H9 (cell line): Measurements from ENCODE around the gene FAM13A. TPM values are rescaled to one million over a fixed set of nuclear protein-coding genes. Genes with fewer than 3 reads are reported as not detected.

Source experiments
- DNase-seq: peaks from one replicate; pipeline ENCODE4 v3.0.0-alpha.2; 2017
- H2AFZ ChIP-seq: one replicate; pipeline ENCODE4 v1.6.1; 2013; ENCODE audit warnings: mild to moderate bottlenecking, low read length, control low read depth, moderate library complexity
- H2AK5ac ChIP-seq: 2 replicates; pipeline ENCODE4 v1.6.1; 2013; ENCODE audit warnings: low read length, control low read depth, mixed read lengths; ENCODE audit not compliant: insufficient read length
- H2BK120ac ChIP-seq: one replicate; pipeline ENCODE4 v1.6.1; 2013; ENCODE audit warnings: low read depth, mild to moderate bottlenecking, low read length, control low read depth, inconsistent platforms; ENCODE audit not compliant: poor library complexity, severe bottlenecking
- H2BK12ac ChIP-seq: 2 replicates; pipeline ENCODE4 v1.6.1; 2013; ENCODE audit warnings: low read length, control low read depth, mixed read lengths, low read depth; ENCODE audit not compliant: insufficient read length
- H2BK15ac ChIP-seq: 2 replicates; pipeline ENCODE4 v1.6.1; 2013; ENCODE audit warnings: low read depth, low read length, control low read depth
- H2BK20ac ChIP-seq: one replicate; pipeline ENCODE4 v1.6.1; 2013; ENCODE audit warnings: low read depth, mild to moderate bottlenecking, low read length, control low read depth, inconsistent platforms; ENCODE audit not compliant: poor library complexity, severe bottlenecking
- H2BK5ac ChIP-seq: 2 replicates; pipeline ENCODE4 v1.6.1; 2013; ENCODE audit warnings: low read length, control low read depth, mixed read lengths; ENCODE audit not compliant: insufficient read length
- H3K14ac ChIP-seq: 2 replicates; pipeline ENCODE4 v1.6.1; 2013; ENCODE audit warnings: low read length, control low read depth; ENCODE audit not compliant: insufficient read depth
- H3K18ac ChIP-seq: 2 replicates; pipeline ENCODE4 v1.6.1; 2013; ENCODE audit warnings: low read depth, mild to moderate bottlenecking, mixed read lengths, low read length, control low read depth; ENCODE audit not compliant: insufficient read length
- H3K23ac ChIP-seq: 2 replicates; pipeline ENCODE4 v1.6.1; 2013; ENCODE audit warnings: low read length, control low read depth, mixed read lengths, low read depth; ENCODE audit not compliant: insufficient read length
- H3K23me2 ChIP-seq: 2 replicates; pipeline ENCODE4 v1.6.1; 2013; ENCODE audit warnings: low read depth, mild to moderate bottlenecking, mixed read lengths, low read length, control low read depth; ENCODE audit not compliant: insufficient read length, poor library complexity, severe bottlenecking
- H3K27ac ChIP-seq: 2 replicates; pipeline ENCODE4 v1.5.1; 2013; ENCODE audit warnings: low read length, control low read depth, mixed read lengths, low read depth; ENCODE audit not compliant: insufficient read length
- H3K27me3 ChIP-seq: 2 replicates; pipeline ENCODE4 v1.6.1; 2013; ENCODE audit warnings: low read length, control low read depth, inconsistent platforms; ENCODE audit not compliant: insufficient read depth
- H3K4ac ChIP-seq: 2 replicates; pipeline ENCODE4 v1.6.1; 2013; ENCODE audit warnings: low read depth, mild to moderate bottlenecking, control low read depth, inconsistent platforms, low read length, moderate library complexity
- H3K4me1 ChIP-seq: 2 replicates; pipeline ENCODE4 v1.6.1; 2013; ENCODE audit warnings: low read length, control low read depth, inconsistent platforms; ENCODE audit not compliant: insufficient read depth
- H3K4me2 ChIP-seq: 2 replicates; pipeline ENCODE4 v1.6.1; 2013; ENCODE audit warnings: low read length, control low read depth, mixed read lengths; ENCODE audit not compliant: insufficient read length, insufficient read depth
- H3K56ac ChIP-seq: 2 replicates; pipeline ENCODE4 v1.6.1; 2013; ENCODE audit warnings: low read depth, mild to moderate bottlenecking, mixed read lengths, low read length, control low read depth; ENCODE audit not compliant: insufficient read length
- H3K79me1 ChIP-seq: 2 replicates; pipeline ENCODE4 v1.6.1; 2013; ENCODE audit warnings: low read depth, mild to moderate bottlenecking, moderate library complexity, low read length, control low read depth, inconsistent platforms; ENCODE audit not compliant: insufficient read depth, poor library complexity, severe bottlenecking
- H3K79me2 ChIP-seq: 2 replicates; pipeline ENCODE4 v1.6.1; 2013; ENCODE audit warnings: low read length, control low read depth, inconsistent platforms; ENCODE audit not compliant: insufficient read depth
- H3K9ac ChIP-seq: 2 replicates; pipeline ENCODE4 v1.6.1; 2013; ENCODE audit warnings: low read length, control low read depth, mixed read lengths; ENCODE audit not compliant: insufficient read length; ENCODE audit errors: extremely low read depth
- H3K9me3 ChIP-seq: one replicate; pipeline ENCODE4 v1.6.1; 2013; ENCODE audit warnings: low read depth, low read length, inconsistent platforms; ENCODE audit not compliant: control insufficient read depth
- H3T11ph ChIP-seq: one replicate; pipeline ENCODE4 v1.6.1; 2013; ENCODE audit warnings: mild to moderate bottlenecking, low read length, control low read depth, inconsistent platforms
- H4K20me1 ChIP-seq: one replicate; pipeline ENCODE4 v1.6.1; 2013; ENCODE audit not compliant: control insufficient read depth, insufficient read length, insufficient read depth
- H4K5ac ChIP-seq: 2 replicates; pipeline ENCODE4 v1.6.1; 2013; ENCODE audit warnings: low read depth, mild to moderate bottlenecking, mixed read lengths, low read length, control low read depth; ENCODE audit not compliant: insufficient read length
- H4K8ac ChIP-seq: replicated peaks from 2 replicates; pipeline ENCODE4 v1.6.1; 2013; ENCODE audit warnings: low read length, control low read depth, mixed read lengths, low read depth; ENCODE audit not compliant: insufficient read length
- H4K91ac ChIP-seq: 2 replicates; pipeline ENCODE4 v1.6.1; 2013; ENCODE audit warnings: low read depth, mild to moderate bottlenecking, moderate library complexity, mixed read lengths, low read length, control low read depth; ENCODE audit not compliant: insufficient read length
- H3K27ac Mint-ChIP-seq, 3 experiments: 2 replicates in 2 of 3; 3 replicates in 1 of 3; pipeline ENCODE4 v1.8.0; 2020 to 2021; ENCODE audit warnings: mixed read lengths in 3 of 3, mild to moderate bottlenecking in 1 of 3, moderate library complexity in 1 of 3
- H3K27me3 Mint-ChIP-seq: 2 replicates; pipeline ENCODE4 v1.8.0; 2021; ENCODE audit warnings: low read depth, mild to moderate bottlenecking, moderate library complexity, mixed read lengths
- H3K36me3 Mint-ChIP-seq, 3 experiments: 2 replicates in 2 of 3; 3 replicates in 1 of 3; pipeline ENCODE4 v1.8.0; 2020 to 2021; ENCODE audit warnings: low read depth in 3 of 3, mixed read lengths in 3 of 3; ENCODE audit not compliant: insufficient read depth in 1 of 3
- H3K4me1 Mint-ChIP-seq, 2 experiments: 2 replicates each; pipeline ENCODE4 v1.8.0; 2020; ENCODE audit warnings: mixed read lengths in 2 of 2
- H3K4me3 Mint-ChIP-seq, 2 experiments: 2 replicates in 1 of 2; 3 replicates in 1 of 2; pipeline ENCODE4 v1.8.0; 2020 to 2021; ENCODE audit warnings: mild to moderate bottlenecking in 2 of 2, mixed read lengths in 2 of 2, moderate library complexity in 1 of 2
- H3K9me3 Mint-ChIP-seq, 2 experiments: 2 replicates in 1 of 2; 3 replicates in 1 of 2; pipeline ENCODE4 v1.8.0; 2020; ENCODE audit warnings: mild to moderate bottlenecking in 2 of 2, mixed read lengths in 2 of 2, moderate library complexity in 1 of 2
- CTCF ChIP-seq: fragments of 200-600 bp; sonication (generic); conservative IDR thresholded peaks from 3 replicates; pipeline ENCODE4 v1.8.0; 2021; ENCODE audit warnings: antibody characterized with exemption, mild to moderate bottlenecking
- WGBS: extraction: QIAGEN DNeasy Blood & Tissue Kit; methylation state at CpG from one replicate; pipeline ENCODE4 v1.1.7; 2013; ENCODE audit warnings: missing lambda C conversion rate, low lambda C conversion rate, mixed read lengths; ENCODE audit not compliant: insufficient read length; ENCODE audit errors: extremely low coverage; 5-methylcytosine and 5-hydroxymethylcytosine counted together
- total RNA-seq: library from RNA; stranded (reverse); gene quantifications from 2 replicates; pipeline ENCODE4 v1.2.1, GENCODE V29; 2021

The FAM13A gene
- total RNA-seq, 1 experiment from 2014 or later, result 12.7 TPM

DNA sequence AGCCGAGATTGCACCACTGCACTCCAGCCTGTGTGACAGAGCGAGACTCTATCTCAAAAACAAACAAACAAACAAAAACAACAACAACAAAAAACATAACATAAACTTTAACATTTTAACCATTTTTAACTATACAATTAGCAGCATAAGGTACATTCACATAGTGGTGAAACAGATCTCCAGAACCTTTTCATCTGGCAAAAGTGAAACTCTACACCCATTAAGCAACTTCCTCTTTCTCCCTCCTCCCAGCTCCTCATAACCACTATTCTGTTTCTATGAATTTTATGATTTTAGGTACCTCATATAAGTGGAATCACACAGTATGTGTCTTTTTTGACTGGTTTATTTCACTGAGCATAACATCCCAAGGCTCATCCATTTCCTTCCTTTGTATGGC is 103.6 kb downstream of the FAM13A start:
- Histone ChIP-seq H3K9me3 (no peaks in the 10 kb centered on the region), H3K4me1 (no peaks in the 10 kb centered on the region), H4K20me1 (no peaks in the 10 kb centered on the region), H3K18ac (no peak overlapping the region), H3K9ac (no peak overlapping the region), H2BK15ac (no peak overlapping the region), H3K4ac (no peak overlapping the region), H3T11ph (no peak overlapping the region), H4K8ac (no peak overlapping the region), H3K56ac (no peak overlapping the region), H3K4me2 (no peak overlapping the region), H3K79me1 (no peaks in the 10 kb centered on the region), H2BK5ac (no peak overlapping the region), H2BK12ac (no peak overlapping the region), H4K5ac (no peak overlapping the region), H3K23ac (no peak overlapping the region), H2BK120ac (no peak overlapping the region), H3K23me2 (no peaks in the 10 kb centered on the region), H3K27ac (no peak overlapping the region), H3K14ac (no peak overlapping the region), H2AK5ac (no peak overlapping the region), H4K91ac (no peak overlapping the region), H2AFZ (no peak overlapping the region), H2BK20ac (no peak overlapping the region), H3K79me2 (no peaks in the 10 kb centered on the region), H3K27me3 (no peaks in the 10 kb centered on the region)
- Mint-ChIP-seq H3K36me3 (peaks cover 9 to 16% (median 11%) of the 10 kb centered on the region in 3 experiments; a peak in 6 of 7 replicates), H3K4me1 (peaks cover 7 to 17% of the 10 kb centered on the region in 2 experiments), H3K9me3 (peaks cover 0 to 8% of the 10 kb centered on the region in 2 experiments; a peak in 2 of 5 replicates), H3K27ac (no peak overlapping the region), H3K27me3 (no peaks in the 10 kb centered on the region), H3K4me3 (no peak overlapping the region)
- WGBS, result no CpG with 5 or more reads among the region's 2 CpGs
- DNase-seq, result no peak
- no peak for TF ChIP-seq CTCF
